IPS DF 4.7 (cell line): ENCODE results near the gene CROCC.

Experiments used
- DNase-seq: peaks from one replicate; pipeline ENCODE4 v3.0.0-alpha.2; 2013; ENCODE audit warnings: low spot score; ENCODE audit errors: extremely low read depth

Gene CROCC

GRCh38 chr1:16982902-16983301, 61.2 kb downstream of the CROCC start:
- DNase-seq, result no peak

- no peak for DNase-seq
Observed at GRCh38 chr1:16983649-16984048, 61.9 kb downstream of the CROCC start.

GRCh38 chr1:16984717-16985116, 63.0 kb downstream of the CROCC start:
- no peak for DNase-seq

GRCh38 chr1:16986113-16986512, 64.4 kb downstream of the CROCC start:
- DNase-seq, result no peak

DNA sequence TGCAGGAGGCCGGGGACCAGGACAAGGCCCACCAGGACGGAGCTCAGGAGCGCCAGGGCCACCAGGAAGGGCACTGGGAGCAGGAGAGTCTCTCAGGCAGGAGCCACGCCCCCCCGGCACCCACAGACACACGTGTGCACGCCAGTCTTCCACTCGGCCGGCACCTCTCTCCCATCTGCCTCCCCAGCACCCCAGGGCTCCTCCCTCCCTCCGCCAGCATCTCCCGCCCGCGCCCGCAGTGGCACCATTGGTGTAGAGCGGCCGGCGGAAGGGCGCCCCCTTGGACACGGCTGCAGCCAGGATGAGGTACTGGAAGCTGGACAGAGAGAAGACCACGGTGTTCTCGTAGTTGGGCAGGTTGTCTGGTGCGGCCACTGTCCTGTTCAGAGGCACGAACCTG, 64.8 kb downstream of the CROCC start:
- DNase-seq, result no peak

DNA sequence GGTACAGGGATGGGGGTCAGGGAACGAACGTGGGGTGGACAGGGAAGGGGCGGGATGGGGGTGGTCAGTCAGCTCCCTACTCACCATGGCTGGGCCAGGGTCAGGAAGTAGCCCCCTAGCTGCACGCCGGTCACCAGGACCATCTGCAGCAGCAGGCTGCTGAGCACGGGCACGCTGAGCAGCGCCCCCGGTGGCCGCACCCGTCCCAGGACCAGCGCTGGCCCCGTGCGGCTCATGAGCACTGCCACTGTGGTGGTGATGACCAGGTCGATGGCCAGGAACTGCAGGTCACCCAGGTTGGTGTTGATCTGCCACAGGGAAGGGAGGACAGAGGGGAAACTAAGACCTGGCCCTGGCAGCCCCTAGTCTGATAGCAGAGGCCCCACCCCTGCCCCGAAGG, 65.2 kb downstream of the CROCC start:
- no peak for DNase-seq

DNA sequence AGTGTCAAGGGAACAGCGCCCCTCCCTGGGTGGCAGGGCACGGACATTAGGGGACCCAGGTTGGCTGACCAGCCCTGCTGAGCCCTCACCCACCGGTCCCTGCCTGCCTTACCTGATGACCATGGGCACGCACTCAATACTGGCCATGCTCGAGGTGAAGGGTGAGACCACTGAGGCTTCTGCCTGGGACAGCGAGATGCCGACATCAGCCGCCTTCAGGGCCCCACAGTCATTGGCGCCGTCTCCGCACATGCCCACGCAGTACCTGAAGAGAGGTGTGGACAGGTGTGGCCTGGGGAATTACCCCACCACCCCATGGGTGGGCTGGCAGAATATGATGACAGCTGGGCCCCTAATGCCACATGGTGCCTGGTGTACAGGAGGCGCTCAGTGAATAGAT, 66.5 kb downstream of the CROCC start:
- no peak for DNase-seq

GRCh38 chr1:16989676-16990391, 68.1 kb downstream of the CROCC start:
- no peak for DNase-seq

DNA sequence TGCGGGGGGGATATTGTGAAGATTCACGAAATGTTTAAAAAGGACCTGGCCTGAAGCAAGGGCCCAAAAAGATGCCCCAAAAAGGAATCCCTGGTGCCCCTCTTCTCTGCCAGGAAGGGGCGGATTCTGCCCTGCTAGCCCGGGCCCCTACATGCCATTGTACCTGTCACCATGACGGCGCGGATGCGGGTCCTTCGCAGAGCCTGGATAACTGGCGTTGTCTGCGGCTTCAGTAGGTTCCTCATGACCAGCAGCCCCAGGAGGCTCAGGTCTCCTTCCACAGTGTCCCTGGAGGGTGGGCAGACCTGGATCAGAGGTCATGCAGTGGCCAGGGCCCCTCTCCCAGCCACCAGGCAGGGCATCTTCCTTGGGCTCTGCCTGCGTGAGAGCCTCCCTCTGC, 69.8 kb downstream of the CROCC start:
- no peak for DNase-seq

DNA sequence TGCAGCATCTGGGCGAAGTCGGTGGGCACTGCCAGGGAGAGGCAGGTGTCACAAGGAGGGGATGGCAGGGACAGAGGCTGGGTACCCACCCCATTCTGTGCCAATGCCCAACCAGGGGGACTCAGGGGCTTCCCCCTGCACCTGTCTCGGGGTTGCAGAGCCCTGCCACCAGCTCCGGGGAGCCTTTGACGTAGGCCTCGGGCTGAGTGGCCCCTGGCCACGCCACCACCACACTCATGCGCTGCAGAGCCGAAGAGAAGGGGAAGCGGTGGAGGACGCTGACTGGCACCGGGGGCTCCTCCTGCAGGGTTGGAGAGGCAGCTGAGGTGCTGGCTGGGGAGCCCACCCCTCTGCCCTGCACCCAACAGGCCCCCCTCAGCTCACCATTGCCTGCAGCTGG, 70.4 kb downstream of the CROCC start:
- DNase-seq, result no peak

- DNase-seq, result no peak
Observed at GRCh38 chr1:16992675-16993074, 70.9 kb downstream of the CROCC start.

GRCh38 chr1:16993521-16994038, 71.8 kb downstream of the CROCC start:
- DNase-seq, result no peak

GRCh38 chr1:16996845-16997244, 75.1 kb downstream of the CROCC start:
- no peak for DNase-seq

- DNase-seq, result no peak
Observed at GRCh38 chr1:16998589-16998988, 76.9 kb downstream of the CROCC start.

GRCh38 chr1:16999863-17000262, 78.1 kb downstream of the CROCC start:
- no peak for DNase-seq

DNA sequence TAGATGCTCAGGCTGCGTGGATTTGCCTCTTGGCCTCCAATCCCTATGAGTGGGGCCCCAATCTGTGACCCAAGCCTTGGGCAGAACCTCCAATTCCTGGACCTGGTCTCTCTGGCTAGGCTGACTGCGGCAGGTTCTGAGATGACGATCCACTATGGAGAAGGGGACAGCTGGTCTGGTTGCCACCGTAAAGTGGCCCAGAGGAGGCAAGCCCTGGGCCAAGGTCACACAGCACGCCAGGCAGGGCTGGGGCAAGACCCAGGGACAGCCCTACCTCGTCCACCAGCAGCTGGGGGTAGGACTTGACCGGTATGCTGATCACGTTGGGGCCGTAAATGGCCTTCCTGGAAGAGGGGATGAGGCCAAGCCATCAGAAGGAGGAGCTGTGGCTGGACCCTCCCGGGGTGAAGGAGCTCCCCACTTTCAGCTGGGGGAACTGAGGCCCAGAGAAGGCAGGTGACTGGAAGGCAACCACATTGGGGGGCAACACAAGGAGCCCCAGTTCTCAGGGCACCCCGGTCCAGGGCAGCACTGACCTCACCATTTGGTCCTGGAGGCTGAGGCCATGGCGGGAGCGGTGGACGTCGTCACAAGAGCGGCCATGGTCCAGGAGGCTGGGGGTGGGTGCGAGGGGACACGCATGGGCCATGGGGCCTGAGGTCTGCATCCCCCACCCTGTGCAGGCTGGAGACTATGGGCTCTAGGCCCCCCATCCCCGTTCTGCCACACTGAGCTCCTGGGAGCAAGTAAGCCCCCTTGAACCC, 80.2 kb downstream of the CROCC start:
- DNase-seq, result no peak

DNA sequence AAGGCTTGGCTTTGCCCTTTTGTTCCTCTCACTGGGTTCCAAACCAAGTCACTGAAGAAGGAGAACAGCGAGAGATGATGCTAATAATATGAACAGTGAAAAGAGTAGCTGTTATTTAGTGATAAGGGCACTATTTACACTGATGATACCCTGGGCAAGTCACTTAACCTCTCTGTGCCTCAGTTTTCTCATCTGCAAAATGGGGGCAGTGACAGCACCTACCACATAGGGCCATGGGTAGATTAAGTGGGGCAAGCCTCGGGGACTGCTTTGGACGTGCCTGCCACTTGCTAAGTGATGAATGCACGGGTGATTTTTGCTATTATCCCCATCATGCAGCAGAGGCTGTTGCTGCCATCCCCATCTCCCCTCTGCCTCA, 80.8 kb downstream of the CROCC start:
- no peak for DNase-seq

GRCh38 chr1:17004466-17005364, 83.0 kb downstream of the CROCC start:
- DNase-seq, result no peak

GRCh38 chr1:17005365-17005740, 83.6 kb downstream of the CROCC start:
- no peak for DNase-seq

DNA sequence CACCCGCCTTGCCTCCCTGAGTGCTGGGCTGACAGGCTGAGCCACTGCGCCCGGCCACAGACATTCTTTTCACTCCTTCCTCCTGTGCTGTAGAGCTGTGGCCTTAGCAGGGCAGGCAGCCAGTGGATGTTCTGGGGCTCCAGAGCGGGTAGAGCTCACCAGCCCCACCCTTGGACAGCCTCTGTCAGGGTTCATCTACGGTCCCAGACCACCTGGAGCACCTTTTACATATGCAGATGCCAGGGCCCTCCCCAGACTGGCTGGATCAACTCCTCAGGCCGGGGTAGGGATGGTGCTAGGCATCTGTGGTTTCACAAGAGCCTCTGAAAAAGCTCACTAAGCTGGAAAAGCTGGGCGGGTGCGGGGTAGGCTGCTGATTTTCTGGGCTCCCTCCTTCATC, 85.4 kb downstream of the CROCC start:
- no peak for DNase-seq

GRCh38 chr1:17008208-17008855, 86.6 kb downstream of the CROCC start:
- no peak for DNase-seq
